Limb (tissue), 2 donors: ENCODE data around the gene ATG12.
A peak's percentile ranks its signal among the peaks of the same experiment; 100 is the strongest.
"Not testable (repeated sequence)": the region's sequence is repeated elsewhere in the genome, so short reads cannot be mapped to it uniquely, and the experiment has no call there.

Experiments used
- DNase-seq, 2 donors: peaks; one replicate each; pipeline ENCODE4 v3.0.0-alpha.2; 2016; ENCODE audit errors: extremely low spot score in 2 of 2

ATG12 gene

DNA sequence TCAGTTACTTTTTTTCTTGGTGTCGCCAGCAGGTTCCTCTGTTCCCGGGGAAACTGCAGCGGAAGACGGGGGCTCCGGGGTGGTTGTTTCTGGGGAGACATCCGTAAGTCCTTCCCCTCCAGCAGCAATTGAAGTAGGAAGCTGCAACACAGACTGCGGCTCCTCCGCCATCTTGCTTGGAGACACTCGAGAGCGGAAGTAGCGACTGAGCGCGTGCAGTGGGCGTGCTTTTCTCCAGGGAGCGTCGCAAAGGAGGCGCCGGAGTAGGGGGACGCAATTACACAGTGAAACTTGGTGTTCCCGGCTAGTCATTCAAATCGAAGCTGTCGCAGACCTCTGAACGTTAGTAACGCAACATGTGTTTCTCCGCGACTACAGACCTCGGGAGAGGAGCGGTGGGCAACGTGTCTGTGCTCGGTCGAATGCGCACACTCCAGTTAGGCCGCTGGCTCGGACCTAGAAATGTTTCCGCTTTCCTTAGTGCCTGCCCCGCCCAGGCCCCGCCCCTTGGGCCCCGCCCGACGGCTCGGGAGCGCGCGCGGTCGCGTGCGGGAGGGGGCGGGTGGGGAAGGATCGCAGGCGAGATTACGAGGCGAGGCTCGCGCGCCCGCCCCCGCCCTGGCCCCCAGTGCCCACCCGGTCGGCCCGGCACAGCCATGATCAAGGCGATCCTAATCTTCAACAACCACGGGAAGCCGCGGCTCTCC is at the start of gene ATG12, which contains the start of gene AP3S1:
ATG12 (minus strand) TSS at position 184 of the 707 bp plus-strand sequence; CDS start at position 171, 13 bp downstream.
AP3S1 (plus strand) TSS at position 554 of the 707 bp plus-strand sequence; CDS start at position 657, 103 bp downstream.
- peak; percentile 94 to 97 for DNase-seq

DNA sequence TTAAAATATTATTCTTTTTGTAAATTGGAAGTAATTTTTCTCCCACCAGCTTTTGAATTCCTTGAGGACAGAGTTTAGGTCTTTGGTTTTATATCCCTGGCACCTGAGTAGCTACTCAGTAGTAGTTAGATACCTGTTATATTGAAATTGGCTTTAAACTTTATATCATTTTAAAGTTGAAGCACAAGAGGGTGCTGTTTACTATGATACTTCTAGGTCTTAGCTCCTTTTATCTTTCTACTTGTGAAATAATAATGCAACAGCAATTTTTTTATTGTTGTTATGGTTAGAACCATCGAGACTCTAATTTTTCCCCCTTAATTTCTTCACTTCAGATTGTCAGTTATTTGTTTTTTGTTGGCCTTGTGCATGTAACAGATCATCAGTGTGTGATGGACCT is 46.7 kb upstream of the ATG12 start:
- peak in 1 of 2 donors; percentile 14 for DNase-seq

DNA sequence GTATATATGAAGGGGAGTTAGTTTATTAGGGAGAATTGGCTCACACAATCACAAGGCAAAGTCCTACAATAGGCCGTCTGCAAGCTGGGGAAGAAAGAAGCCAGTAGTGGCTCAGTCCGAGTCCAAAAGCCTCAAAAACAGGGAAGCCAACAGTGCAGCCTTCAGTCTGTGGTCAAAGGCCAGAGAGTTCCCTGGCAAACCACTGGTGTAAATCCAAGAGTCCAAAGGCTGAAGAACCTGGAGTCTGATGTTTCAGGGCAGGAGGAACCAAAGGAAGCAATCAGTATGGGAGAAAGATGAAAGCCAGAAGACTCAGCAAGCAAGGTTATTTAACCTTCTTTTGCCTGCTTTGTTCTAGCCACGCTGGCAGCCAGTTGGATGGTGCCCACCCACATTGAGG is 43.8 kb upstream of the ATG12 start:
- not testable (repeated sequence) for DNase-seq

DNA sequence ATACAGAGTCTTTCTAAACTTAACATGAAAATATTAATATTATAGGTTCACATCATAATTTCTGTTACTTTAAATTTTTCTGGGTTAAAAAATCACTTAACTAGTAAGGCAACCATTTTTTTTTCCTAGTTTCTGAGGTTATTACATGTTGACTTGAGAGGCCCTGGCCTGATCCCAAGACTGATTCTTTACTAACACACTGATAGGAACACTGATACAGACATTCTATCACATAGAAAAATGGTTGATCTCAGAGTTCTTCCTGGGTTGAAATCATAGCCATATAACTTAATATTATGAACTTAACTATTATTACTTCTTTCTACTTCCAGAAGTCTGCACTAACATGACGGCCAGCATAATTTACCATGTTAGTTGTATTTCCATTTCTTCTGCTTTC is 43.3 kb upstream of the ATG12 start:
- no peak for DNase-seq

DNA sequence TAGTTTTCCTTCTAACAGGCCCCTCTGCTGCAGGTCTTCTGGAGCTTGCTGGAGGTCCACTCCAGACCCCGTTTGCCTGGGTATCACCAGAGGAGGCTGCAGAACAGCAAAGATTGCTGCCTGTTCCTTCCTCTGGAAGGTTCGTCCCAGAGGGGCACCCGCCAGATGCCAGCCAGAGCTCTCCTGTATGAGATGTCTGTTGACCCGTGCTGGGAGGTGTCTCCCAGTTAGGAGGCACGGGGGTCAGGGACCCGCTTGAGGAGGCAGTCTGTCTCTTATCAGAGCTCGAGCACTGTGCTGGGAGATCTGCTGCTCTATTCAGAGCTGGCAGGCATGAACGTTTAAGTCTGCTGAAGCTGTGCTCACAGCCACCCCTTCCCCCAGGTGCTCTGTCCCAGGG is 41.1 kb upstream of the ATG12 start:
- DNase-seq = not testable (repeated sequence)

DNA sequence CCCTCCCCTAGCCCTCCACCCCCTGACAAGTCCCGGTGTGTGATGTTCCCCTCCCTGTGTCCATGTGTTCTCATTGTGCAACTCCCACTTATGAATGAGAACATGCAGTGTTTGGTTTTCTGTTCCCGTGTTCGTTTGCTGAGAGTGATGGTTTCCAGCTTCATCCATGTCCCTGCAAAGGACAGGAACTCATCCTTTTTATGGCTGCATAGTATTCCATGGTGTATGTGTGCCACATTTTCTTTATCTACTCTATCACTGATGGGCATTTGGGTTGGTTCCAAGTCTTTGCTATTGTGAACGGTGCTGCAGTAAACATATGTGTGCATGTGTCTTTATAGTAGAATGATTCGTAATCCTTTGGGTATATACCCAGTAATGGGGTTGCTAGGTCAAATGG is 36.0 kb upstream of the ATG12 start:
- not testable (repeated sequence) for DNase-seq

DNA sequence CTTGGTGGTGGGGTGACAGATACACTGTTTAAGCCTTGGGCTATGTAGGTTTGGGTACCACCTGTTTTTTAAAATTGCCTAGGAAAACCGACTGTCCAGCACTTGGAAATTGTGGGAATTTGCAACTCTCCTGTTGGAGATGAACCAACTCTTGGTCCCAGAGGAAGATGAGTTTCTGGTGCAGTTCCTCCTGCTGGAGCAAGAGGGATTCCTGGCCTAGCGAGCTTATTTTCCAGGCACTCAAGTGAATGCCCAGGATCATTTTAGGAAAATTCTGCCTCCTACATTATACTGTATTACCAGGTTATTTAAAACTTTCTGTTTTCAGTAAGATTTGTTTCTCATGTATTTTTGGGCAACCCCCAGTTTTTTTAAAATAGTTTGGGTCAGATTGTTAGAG is 34.1 kb upstream of the ATG12 start:
- no peak for DNase-seq

DNA sequence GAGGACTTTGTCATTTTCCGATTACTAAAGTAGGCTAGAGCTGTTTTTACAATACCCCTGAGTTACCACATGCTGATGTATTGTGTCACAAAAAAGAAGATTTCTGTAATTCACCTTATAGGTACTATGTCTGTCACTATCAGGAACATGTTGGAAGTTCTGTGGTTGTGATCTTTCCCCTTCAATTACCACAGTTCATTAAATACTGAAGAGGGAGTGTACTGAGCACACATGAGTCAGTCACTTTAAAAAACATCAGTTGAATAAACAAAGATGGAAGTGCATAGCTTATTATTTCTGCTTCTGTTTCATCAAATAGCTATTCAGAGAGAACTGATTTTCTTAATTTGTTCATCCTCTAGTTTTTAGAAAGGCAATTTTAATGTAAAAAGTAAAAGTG is 32.0 kb upstream of the ATG12 start:
- DNase-seq = no peak

DNA sequence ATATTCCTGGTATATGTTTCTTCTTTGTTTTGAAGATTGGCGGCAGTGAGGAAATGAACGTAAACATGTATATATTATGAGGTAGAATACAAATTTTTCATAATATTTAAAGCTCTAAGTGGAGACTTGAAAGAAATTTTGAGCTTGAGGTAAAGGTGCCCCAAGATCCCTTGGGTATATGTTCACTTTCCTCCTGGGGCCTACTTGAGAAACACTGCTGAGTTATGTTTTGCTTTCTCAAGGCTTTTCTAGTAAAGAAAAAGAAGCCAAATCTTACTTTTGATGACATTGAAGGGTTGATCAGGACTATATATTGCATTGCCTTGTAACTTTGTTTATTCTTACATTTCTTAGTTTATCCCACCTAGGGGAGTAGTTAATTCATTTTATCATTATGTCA is 31.1 kb upstream of the ATG12 start:
- DNase-seq = no peak

DNA sequence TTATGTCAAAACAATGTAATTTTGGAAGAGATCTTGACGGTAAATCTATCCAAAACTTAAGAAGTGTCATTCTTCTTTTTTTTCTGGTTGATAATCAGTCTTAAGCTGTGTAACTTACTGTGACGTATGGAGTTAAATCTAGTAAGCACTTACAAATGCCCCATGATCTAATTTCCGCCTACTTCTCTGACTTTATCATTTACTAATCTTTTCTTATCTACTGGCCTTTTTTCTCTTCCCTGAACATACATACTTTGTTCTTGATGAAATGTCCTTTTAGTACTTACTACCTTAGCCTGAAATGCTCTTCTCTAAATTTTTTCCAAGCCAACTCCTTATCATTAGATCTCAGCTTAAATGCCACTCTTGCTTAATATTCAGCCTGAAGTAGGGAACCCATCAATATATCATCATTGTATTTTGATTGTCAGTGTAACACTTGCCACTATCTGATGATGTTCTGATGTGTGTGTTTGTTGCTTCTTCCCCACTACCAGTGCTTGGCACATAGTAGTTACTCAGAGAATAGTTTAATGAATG is 28.0 kb upstream of the ATG12 start:
- no peak for DNase-seq

DNA sequence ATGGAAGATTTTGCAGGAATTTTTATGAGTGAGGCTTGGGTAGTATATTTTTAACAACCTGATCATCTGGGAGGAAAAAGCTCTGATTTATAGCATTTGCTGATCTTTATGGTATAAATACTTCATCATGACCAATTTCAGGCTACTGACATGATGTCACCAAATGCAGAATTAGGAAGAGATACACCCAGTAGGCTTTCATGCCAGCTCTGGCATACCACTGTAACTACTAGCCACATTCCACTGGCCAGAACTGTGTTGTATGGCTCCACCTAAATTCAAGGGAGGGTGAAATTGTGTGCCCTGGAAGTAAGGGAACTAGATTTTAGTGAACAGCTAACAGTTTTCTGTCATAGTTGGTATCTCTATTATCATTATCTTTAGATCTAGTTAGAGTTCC is 18.0 kb upstream of the ATG12 start:
- DNase-seq = no peak

DNA sequence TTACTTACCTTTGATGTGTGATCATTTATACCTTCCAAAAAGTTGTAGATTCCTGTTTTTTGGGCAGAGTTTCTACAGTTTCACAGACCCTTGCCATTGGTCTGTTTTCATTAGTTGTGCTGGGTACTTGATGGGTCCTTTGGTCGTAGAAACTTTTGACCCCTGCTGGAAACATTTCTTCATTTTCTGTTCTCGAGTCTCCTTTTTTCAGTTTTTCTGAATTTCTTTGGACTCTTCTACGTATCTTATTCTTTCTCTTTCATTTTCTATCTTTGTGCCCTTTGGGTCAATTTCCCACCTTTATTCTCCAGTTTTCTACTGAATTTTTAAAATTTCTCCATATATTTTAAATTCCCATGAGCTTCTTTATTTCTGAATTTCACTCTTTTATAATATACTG is 17.0 kb upstream of the ATG12 start:
- no peak for DNase-seq

DNA sequence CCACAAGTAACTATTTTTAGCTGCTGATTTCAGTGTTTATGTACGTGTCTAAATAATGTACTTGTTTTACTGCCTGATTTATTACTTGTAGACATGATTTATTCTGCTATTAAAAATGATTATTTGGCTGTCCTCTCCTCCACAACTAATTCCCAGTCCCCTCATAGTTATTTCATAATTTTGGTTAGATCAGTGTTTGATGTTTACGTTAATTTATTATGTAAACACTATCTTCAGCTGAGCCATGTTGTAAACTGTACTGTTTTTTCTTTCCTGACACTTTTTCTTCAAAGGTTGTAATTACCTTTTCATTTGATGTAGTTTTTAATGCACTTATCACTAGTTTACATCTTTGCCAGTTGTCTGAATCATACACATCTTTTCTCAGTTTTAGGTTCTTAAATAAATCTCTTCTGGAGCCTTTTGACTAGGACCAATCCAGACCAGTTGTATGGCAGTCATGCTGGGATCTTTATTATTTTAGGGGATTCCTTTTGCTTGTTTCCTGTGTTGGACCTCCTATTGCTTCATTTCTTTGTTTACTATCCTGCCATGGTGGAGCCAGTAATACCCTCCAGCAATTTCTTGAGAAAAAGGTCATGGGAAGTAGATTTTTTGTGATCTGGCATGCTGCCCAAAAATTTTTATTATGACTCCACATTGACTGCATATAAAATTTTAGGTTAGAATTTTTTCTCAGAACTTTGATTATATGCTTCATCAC is 16.4 kb upstream of the ATG12 start:
- DNase-seq = no peak

DNA sequence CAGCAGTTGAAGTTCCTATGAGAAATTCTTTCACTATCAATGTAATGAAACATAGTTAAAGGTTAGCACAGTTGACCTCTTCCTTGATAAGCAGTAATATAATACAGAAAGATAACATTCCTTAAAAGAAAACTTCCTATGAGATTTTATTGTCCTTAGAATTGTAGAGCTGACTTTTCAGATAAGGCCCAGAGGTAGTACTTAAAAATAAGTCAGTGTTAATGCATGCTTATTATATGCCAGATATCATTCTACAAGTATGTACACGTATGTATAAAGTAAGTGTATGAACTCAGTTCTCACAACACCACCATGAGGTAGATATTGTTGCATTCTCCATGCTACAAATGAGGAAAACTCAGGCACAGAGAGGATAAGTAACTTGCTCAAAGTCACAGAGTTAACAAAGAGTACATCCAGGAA is 15.7 kb upstream of the ATG12 start:
- DNase-seq = no peak

DNA sequence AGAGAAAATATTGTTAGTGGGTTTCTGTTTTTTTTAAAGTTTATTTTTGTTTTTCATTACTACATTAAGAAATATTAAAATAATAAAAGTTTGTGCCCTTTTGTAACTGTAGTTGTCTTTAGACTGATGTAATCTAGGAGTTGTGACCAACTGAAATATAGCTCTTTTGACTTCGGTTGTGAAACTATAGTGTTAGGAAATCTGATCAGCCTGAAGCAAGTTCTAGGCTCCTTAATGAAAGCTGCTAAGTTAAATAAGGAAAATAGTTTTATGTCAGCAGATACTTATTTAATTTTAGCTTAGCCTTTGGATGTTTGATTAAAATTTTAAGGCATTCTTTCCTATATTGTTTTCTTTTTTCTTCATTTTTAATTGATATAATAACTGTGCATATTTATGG is 14.6 kb upstream of the ATG12 start:
- no peak for DNase-seq

DNA sequence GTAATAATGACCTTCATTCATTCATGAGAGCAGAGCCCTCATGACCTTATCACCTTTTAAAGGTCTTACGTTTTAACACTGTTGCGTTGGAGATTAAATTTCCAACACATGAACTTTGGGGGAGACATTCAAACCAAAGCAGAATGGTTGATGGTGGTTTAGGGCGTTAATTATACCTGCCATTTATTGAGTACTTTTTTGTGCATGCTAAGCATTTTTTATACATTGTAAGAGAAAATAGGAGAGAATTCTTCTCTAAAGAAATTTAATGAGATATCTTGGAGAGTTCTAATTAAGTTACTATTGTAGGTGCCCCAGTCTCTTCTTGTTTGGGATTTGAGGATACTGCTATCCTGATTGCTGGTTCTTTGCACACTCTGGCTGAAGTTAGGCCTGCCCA is 12.8 kb upstream of the ATG12 start:
- no peak for DNase-seq

DNA sequence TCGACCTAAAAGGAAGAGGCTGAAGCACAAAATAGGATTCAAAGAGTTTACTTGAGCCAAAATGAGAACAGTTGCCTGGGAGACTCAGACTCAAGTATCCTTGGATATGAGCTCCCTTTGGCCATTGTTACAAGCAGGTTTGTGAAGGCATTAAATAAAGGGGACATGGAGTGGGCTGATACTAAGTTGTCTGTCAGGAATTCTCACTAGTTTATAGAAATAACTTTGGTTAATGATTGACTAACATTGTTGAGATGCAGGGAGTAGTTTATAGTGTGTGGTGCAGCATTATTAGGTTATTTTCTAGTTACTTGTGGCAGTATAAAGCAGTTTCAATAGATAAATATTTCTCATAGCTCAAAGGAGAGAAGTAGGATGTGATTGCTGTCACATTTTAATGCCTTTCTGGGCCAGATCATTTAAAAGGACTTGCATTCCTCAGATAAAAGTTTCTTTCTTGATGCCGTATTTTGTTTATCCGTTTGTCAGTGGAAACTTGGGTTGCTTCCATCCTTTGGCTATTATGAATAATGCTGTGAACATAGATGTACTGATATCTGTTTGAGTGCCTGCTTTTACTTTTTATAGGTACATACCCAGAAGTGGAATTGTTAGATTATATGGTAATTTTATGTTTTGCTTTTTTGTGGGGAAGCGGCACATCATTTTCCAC is 9.5 kb upstream of the ATG12 start:
- DNase-seq = no peak

DNA sequence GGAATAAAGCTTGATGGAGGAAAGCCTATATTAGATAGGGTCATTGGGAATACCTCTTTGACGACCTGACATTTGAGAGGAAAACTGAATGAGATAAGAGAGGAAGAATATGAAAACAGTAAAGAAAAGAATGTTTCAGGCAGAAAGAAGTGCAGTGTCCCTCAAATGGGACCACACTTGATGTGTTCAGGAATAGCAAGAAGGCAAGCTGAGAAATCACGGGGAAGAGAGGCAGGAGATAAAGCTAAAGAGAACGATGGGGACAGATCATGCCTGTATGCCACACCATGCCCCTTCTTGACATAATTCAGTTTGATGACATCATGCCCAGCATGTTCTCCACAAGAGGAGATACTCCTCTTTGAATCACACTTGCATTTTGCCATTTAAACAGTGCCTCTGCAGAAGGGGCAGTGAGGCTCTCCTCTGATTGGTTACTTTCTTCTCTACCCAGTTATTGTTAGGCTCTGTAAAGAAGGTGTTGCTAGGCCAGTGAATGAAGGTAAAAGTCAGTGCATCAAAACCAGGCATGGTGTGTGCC is 8.0 kb upstream of the ATG12 start:
- DNase-seq = no peak

DNA sequence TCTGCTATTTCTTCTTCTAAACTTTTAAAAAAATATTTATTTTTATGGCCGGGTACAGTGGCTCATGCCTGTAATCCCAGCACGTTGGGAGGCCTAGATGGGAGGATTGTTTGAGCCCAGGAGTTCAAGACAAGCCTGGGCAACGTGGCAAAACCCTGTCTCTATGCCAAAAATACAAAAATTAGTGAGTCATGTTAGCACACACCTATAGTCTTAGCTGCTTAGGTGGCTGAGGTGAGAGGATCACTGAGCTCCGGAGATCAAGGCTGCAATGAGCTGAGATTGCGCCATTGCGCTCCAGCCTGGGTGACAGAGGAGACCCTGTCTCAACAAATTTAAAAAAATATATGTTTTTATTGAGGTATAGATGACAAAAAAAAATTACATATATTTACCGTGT is 5.9 kb upstream of the ATG12 start:
- DNase-seq = no peak

DNA sequence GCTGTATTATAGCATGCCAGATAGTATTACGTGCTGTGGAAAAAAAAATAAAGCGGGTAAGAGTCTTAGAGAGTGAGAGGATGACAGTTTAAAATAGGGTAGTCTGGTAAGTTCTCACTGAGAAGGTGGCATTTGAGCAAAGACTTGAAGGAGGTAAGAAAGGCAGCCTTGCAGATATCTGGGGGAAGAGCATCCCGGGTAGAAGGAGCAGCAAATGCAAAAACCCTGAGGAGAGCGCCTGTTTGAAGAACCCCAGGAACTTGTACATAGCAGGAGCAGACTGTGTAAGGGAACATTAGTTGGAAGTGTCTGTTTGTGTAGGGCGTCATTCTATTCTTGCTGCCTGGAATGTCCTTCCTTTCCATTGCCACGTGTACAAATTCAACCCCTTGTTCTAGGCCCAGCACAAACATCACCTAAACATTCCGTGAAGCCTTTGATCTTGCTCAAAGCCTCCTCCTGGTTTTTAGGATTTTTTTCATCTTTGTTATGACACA is 3.0 kb upstream of the ATG12 start:
- DNase-seq = no peak

DNA sequence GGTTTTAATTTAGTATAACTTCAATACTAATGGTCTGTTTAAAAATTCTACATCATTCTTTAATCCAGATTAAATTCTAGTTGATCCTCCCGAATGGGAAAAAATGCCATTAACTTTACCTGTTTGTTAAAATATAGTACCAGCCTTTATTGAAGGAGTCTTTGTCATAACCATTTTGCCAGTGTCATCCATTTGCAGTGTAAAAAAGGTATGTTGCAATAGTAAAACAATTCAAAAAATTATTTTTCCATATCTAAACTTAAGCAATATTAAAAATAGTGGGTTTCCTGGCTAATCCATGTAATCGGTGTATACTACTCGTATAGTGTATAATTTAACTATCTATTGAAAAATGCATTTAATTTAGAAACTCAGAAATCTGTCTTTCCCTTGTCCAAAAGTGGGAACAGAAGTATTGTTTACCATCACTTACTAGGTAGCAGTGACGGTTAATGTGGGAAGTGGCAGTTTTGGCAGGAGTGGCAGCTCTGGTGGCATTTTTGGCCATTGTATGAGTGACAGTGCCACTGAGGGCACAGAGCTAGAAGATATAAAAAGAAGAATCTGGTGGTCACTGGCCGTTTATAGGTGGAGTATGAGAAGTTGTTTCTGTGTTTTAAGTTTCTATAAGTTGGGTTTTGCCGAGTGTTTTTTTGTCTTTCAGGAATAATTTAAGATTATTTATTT is 2.2 kb upstream of the ATG12 start:
- DNase-seq = no peak
